IMR-90 (cell line): ENCODE data around the gene IFIH1. TPM values are rescaled to one million over a fixed set of nuclear protein-coding genes. Genes with fewer than 3 reads are reported as not detected.

Experiments
- ATAC-seq: fragments of 200-7000 bp; cut with Tn5 transposase; 2 replicates; pipeline ENCODE4 v1.9.1; 2020; ENCODE audit warnings: low read depth, mild to moderate bottlenecking, moderate library complexity
- BruUV-seq: library from RNA; stranded (reverse); fragments of 400-500 nt; replicated peaks from 2 replicates; lab custom pipeline; 2021; lab: Mats Ljungman, UMichigan
- CTCF ChIA-PET: fragments of 300-600 bp; formaldehyde crosslinking; extraction: SDS; loops from one replicate; lab custom pipeline; 2021; ENCODE audit warnings: antibody characterized with exemption; lab: Yijun Ruan, JAX
- POLR2A ChIA-PET: fragments of 300-600 bp; sonication (Branson Sonifier 250); formaldehyde crosslinking; loops from one replicate; lab custom pipeline; 2022; ENCODE audit warnings: antibody characterized with exemption; ENCODE audit not compliant: unreplicated experiment; lab: Charles Lee
- DNase-seq: peaks from one replicate; pipeline ENCODE4 v3.0.0; 2013
- H2AFZ ChIP-seq: replicated peaks from 2 replicates; pipeline ENCODE3; 2013; ENCODE audit warnings: low read length, mild to moderate bottlenecking; ENCODE audit not compliant: poor library complexity
- H2AK5ac ChIP-seq: 2 replicates; pipeline ENCODE4 v1.6.1; 2013; ENCODE audit warnings: low read depth, low read length, inconsistent platforms
- H2AK9ac ChIP-seq: replicated peaks from 2 replicates; pipeline ENCODE3; 2013; ENCODE audit warnings: mild to moderate bottlenecking, low read depth, low read length, moderate library complexity; ENCODE audit not compliant: poor library complexity
- H2BK120ac ChIP-seq: 2 replicates; pipeline ENCODE4 v1.6.1; 2013; ENCODE audit warnings: low read depth, low read length, inconsistent platforms
- H2BK15ac ChIP-seq: 3 replicates; pipeline ENCODE4 v1.6.1; 2013; ENCODE audit warnings: low read depth, low read length, inconsistent platforms
- H2BK20ac ChIP-seq: 2 replicates; pipeline ENCODE4 v1.6.1; 2013; ENCODE audit warnings: low read depth, mild to moderate bottlenecking, inconsistent platforms, low read length, moderate library complexity
- H2BK5ac ChIP-seq: 2 replicates; pipeline ENCODE4 v1.6.1; 2013; ENCODE audit warnings: mild to moderate bottlenecking, low read depth, low read length, inconsistent platforms; ENCODE audit not compliant: poor library complexity, severe bottlenecking
- H3K14ac ChIP-seq: replicated peaks from 2 replicates; pipeline ENCODE4 v1.6.1; 2013; ENCODE audit warnings: low read depth, low read length, inconsistent platforms
- H3K18ac ChIP-seq: 2 replicates; pipeline ENCODE4 v1.6.1; 2013; ENCODE audit warnings: low read depth, low read length, control low read depth
- H3K23ac ChIP-seq: 2 replicates; pipeline ENCODE4 v1.6.1; 2013; ENCODE audit warnings: low read depth, low read length, inconsistent platforms
- H3K27ac ChIP-seq: 2 replicates; pipeline ENCODE4 v1.5.1; 2013; ENCODE audit warnings: mild to moderate bottlenecking, control low read depth, low read length; ENCODE audit not compliant: insufficient read depth
- H3K27me3 ChIP-seq: 2 replicates; pipeline ENCODE4 v1.6.1; 2013; ENCODE audit warnings: low read length; ENCODE audit not compliant: control insufficient read depth, insufficient read depth
- H3K36me3 ChIP-seq: 2 replicates; pipeline ENCODE4 v1.6.1; 2013; ENCODE audit warnings: low read length, mixed read lengths; ENCODE audit not compliant: control insufficient read depth, insufficient read depth
- H3K4ac ChIP-seq: 2 replicates; pipeline ENCODE4 v1.6.1; 2013; ENCODE audit warnings: low read depth, low read length, inconsistent platforms
- H3K4me1 ChIP-seq: 2 replicates; pipeline ENCODE4 v1.6.1; 2013; ENCODE audit warnings: low read length, mixed read lengths; ENCODE audit not compliant: control insufficient read depth, insufficient read depth
- H3K4me2 ChIP-seq: 2 replicates; pipeline ENCODE4 v1.6.1; 2013; ENCODE audit warnings: low read depth, mild to moderate bottlenecking, control low read depth, low read length, moderate library complexity
- H3K4me3 ChIP-seq: 2 replicates; pipeline ENCODE4 v1.5.1; 2013; ENCODE audit warnings: low read depth, mild to moderate bottlenecking, control low read depth, low read length, moderate library complexity; ENCODE audit not compliant: insufficient read depth
- H3K56ac ChIP-seq: 2 replicates; pipeline ENCODE4 v1.6.1; 2013; ENCODE audit warnings: low read length, inconsistent platforms; ENCODE audit not compliant: insufficient read depth; ENCODE audit errors: extremely low read depth
- H3K79me1 ChIP-seq, 2 experiments: 2 replicates each; pipeline ENCODE4 v1.6.1; 2013; ENCODE audit warnings: low read length in 2 of 2, inconsistent platforms in 1 of 2, low read depth in 1 of 2
- H3K9ac ChIP-seq: 2 replicates; pipeline ENCODE4 v1.6.1; 2013; ENCODE audit warnings: low read depth, low read length, control low read depth
- H3K9me1 ChIP-seq: 2 replicates; pipeline ENCODE4 v1.6.1; 2013; ENCODE audit warnings: low read length, inconsistent platforms; ENCODE audit not compliant: insufficient read depth
- H3K9me3 ChIP-seq: 2 replicates; pipeline ENCODE4 v1.6.1; 2013; ENCODE audit warnings: low read length; ENCODE audit not compliant: control insufficient read depth, insufficient read depth
- H4K20me1 ChIP-seq: 2 replicates; pipeline ENCODE4 v1.6.1; 2013; ENCODE audit warnings: low read length, inconsistent platforms; ENCODE audit not compliant: insufficient read depth
- H4K5ac ChIP-seq: 2 replicates; pipeline ENCODE4 v1.6.1; 2013; ENCODE audit warnings: mild to moderate bottlenecking, low read depth, low read length, control low read depth
- H4K8ac ChIP-seq, 2 experiments: 2 replicates each; pipeline ENCODE4 v1.6.1; 2013; ENCODE audit warnings: low read depth in 2 of 2, low read length in 2 of 2, control low read depth in 1 of 2, inconsistent platforms in 1 of 2
- H4K91ac ChIP-seq: 2 replicates; pipeline ENCODE4 v1.6.1; 2013; ENCODE audit warnings: low read depth, low read length, inconsistent platforms; ENCODE audit not compliant: insufficient read depth
- RCOR1 ChIP-seq: IDR thresholded peaks from 2 replicates; pipeline ENCODE4 v1.6.1; 2012; ENCODE audit warnings: mild to moderate bottlenecking, low read length, improper control_type of control experiment; ENCODE audit not compliant: insufficient replicate concordance
- WGBS, 2 experiments: methylation state at CpG; one replicate each; pipeline versions ENCODE4 v1.1.5 to v1.1.7; 2013; ENCODE audit warnings: missing lambda C conversion rate in 2 of 2; ENCODE audit not compliant: insufficient read length in 1 of 2; ENCODE audit errors: extremely low coverage in 2 of 2; 5-methylcytosine and 5-hydroxymethylcytosine counted together
- dilution Hi-C: fragments of 300-500 bp; cut with HindIII; formaldehyde crosslinking; loops from one replicate; pipeline ENCODE4 v1.14.3; 2018; ENCODE audit warnings: low sequenced_read_pairs; ENCODE audit not compliant: unreplicated experiment
- in situ Hi-C: fragments of 300-500 bp; cut with MboI; formaldehyde crosslinking; loops from 3 replicates; pipeline ENCODE4 v1.14.3; 2019; ENCODE audit warnings: low sequenced_read_pairs, inconsistent platforms, mixed read lengths
- intact Hi-C: fragments of 100-400 bp; cut with micrococcal nuclease; formaldehyde crosslinking; loops from 2 replicates; pipeline ENCODE4 v1.10.0; 2022
- polyA plus RNA-seq, 3 experiments: library from polyadenylated mRNA; depleted of rRNA; stranded (reverse); fragments of >200 nt; gene quantifications; 2 replicates each; pipeline ENCODE4 v1.2.3, GENCODE V29; 2012; ENCODE audit warnings: low replicate concordance in 1 of 3
- total RNA-seq: library from RNA; depleted of rRNA; stranded (reverse); fragments of >200 nt; gene quantifications from 2 replicates; pipeline ENCODE4 v1.2.3, GENCODE V29; 2012

Gene IFIH1
- total and polyA plus RNA-seq, 2 of the 4 experiments (the other 2 are of a cell fraction) = 1.3 to 1.4 TPM

DNA sequence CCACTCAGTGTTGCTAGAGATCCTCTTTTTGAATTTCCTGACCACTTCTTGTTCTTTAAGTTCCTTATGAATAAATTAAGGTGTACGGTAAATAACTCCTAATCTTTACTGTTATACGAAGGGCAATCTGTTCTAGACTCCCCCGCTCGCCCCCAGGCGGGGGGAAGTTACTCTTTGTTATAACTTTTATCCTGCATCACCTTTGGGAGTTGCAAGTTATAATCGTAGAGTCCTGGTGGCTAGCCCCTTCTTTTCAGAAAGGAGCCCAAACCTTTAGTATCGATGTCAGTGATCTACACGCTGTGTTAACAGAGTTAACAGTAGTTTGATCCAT is 26.1 kb upstream of the IFIH1 start:
- no peak overlapping the region for H3K14ac ChIP-seq
- H2BK15ac ChIP-seq = no peak overlapping the region
- no peak overlapping the region for H2AK5ac ChIP-seq
- DNase-seq (no peak), ATAC-seq (no peak)
- POLR2A ChIA-PET = no interaction called here
- H3K4me1 ChIP-seq = no peaks in the 10 kb centered on the region
- intact Hi-C loops (no loop called here), dilution Hi-C loops (no loop called here), in situ Hi-C loops (no loop called here)
- H4K8ac ChIP-seq = peak overlapping the region in 1 of 2 experiments; percentile 39; a peak in 1 of 4 replicates
- peak overlapping the region; percentile 96 for H3K4me3 ChIP-seq
- BruUV-seq = no TSS peak
- peak overlapping the region; percentile 62 for H3K9ac ChIP-seq
- no peaks in the 10 kb centered on the region for H3K9me3 ChIP-seq
- TF ChIP-seq RCOR1 = no peak
- no CpG with 5 or more reads among the region's 8 CpGs for WGBS, 2 experiments
- H2BK5ac ChIP-seq = no peak overlapping the region
- CTCF ChIA-PET = no interaction called here
- no peak overlapping the region for H2BK20ac ChIP-seq
- H3K4me2 ChIP-seq = peak overlapping the region; percentile 86
- H3K79me1 ChIP-seq = no peaks in the 10 kb centered on the region
- no peaks in the 10 kb centered on the region for H3K9me1 ChIP-seq
- H3K23ac ChIP-seq = no peak overlapping the region
- no peak overlapping the region for H3K4ac ChIP-seq
- no peak overlapping the region for H4K91ac ChIP-seq
- H4K5ac ChIP-seq = no peak overlapping the region
- H4K20me1 ChIP-seq = no peaks in the 10 kb centered on the region
- H3K27ac ChIP-seq = no peak overlapping the region
- H3K56ac ChIP-seq = no peak overlapping the region
- H2AFZ ChIP-seq = peak overlapping the region; percentile 94
- H3K18ac ChIP-seq = no peak overlapping the region
- no peaks in the 10 kb centered on the region for H3K27me3 ChIP-seq
- no peak overlapping the region for H2AK9ac ChIP-seq
- H2BK120ac ChIP-seq = no peak overlapping the region
- no peaks in the 10 kb centered on the region for H3K36me3 ChIP-seq
